Psoas muscle (tissue), 8 donors: Measurements from ENCODE around the gene RABL2B. TPM values are rescaled to one million over a fixed set of nuclear protein-coding genes. Genes with fewer than 3 reads are reported as not detected.

Source experiments
- ATAC-seq, 4 donors: fragments of 200-7000 bp; cut with Tn5 transposase; one replicate each; pipeline ENCODE4 v1.9.1; 2020; ENCODE audit warnings: moderate library complexity in 3 of 4, mild to moderate bottlenecking in 2 of 4
- DNase-seq, 2 donors: peaks; one replicate each; pipeline ENCODE4 v3.0.0-alpha.2; 2020
- H3K27ac ChIP-seq: fragments of 200-600 bp; one replicate; pipeline ENCODE4 v1.8.0; 2022
- H3K27me3 ChIP-seq, 3 donors: fragments of 200-600 bp in 1 of 3; one replicate each; pipeline versions ENCODE4 v1.6.1 to v1.8.0; 2013 to 2022; ENCODE audit warnings: low read length in 2 of 3, mild to moderate bottlenecking in 2 of 3, moderate library complexity in 1 of 3; ENCODE audit not compliant: insufficient read depth in 3 of 3
- H3K36me3 ChIP-seq, 2 donors: fragments of 200-600 bp in 1 of 2; one replicate each; pipeline versions ENCODE4 v1.6.1 to v1.8.0; 2013 to 2022; ENCODE audit warnings: low read depth in 1 of 2, mild to moderate bottlenecking in 1 of 2, moderate library complexity in 1 of 2; ENCODE audit not compliant: insufficient read depth in 1 of 2
- H3K4me1 ChIP-seq: fragments of 200-600 bp; one replicate; pipeline ENCODE4 v1.8.0; 2022
- H3K4me3 ChIP-seq: fragments of 200-600 bp; one replicate; pipeline ENCODE4 v1.8.0; 2022; ENCODE audit warnings: mild to moderate bottlenecking
- H3K9me3 ChIP-seq: fragments of 200-600 bp; one replicate; pipeline ENCODE4 v1.8.0; 2022
- CTCF ChIP-seq: fragments of 200-600 bp; IDR thresholded peaks from one replicate; pipeline ENCODE4 v1.8.0; 2022; ENCODE audit warnings: antibody characterized with exemption
- WGBS, 3 donors: extraction: QIAGEN DNeasy Blood & Tissue Kit; methylation state at CpG; one replicate each; pipeline versions ENCODE4 v1.1.6 to v1.1.7; 2013; 5-methylcytosine and 5-hydroxymethylcytosine counted together
- intact Hi-C, 2 donors: fragments of 100-400 bp; cut with DNase I; formaldehyde crosslinking; loops; one replicate each; pipeline versions ENCODE4 v1.11.0 to v1.14.2; 2022
- polyA plus RNA-seq, 3 donors: library from polyadenylated mRNA; stranded (reverse); fragments of 200-250 nt; gene quantifications; one replicate each; pipeline ENCODE4 v1.2.3, GENCODE V29; 2013
- total RNA-seq, 4 donors: library from RNA; stranded (reverse); fragmentation: NEBNext Ultra II Directional in 2 of 4; extraction: Animal tissue kit (Norgen Biotek cat#: 25700) in 2 of 4; gene quantifications; one replicate each; pipeline versions ENCODE4 v1.2.1 to v1.2.4, GENCODE V29; 2021 to 2023
- donor health status: healthy with polysubstance abuse.
- donor health status: DM: no; HTN: no; CAD: no; lungs with moderate emphysema.
- donor health status: Bipolar disorder and iron deficiency.
- donor health status: healthy.
- donor health status: DM: yes; HTN: yes; CAD: no.
- donor health status: DM: no; HTN: no; CAD: no.
- donor health status: DM: no; HTN: no; CAD: no.
- donor health status: DM: yes; HTN: yes; CAD: no.

The RABL2B gene
- total and polyA plus RNA-seq, 7 donors: 4.1 to 12.7 (median 7.1) TPM

GRCh38 chr22:50722716-50723428 is 60.6 kb downstream of the RABL2B start:
- no peak for TF ChIP-seq CTCF
- no peaks in the 10 kb centered on the region for H3K4me1 ChIP-seq
- peaks cover 0 to 24% (median 0%) of the 10 kb centered on the region in 3 donors for H3K27me3 ChIP-seq
- DNase-seq (no peak), ATAC-seq (no peak)
- H3K4me3 ChIP-seq: no peak overlapping the region
- no peaks in the 10 kb centered on the region for H3K9me3 ChIP-seq
- H3K36me3 ChIP-seq: peaks cover 0 to 9% of the 10 kb centered on the region in 2 donors
- WGBS, 3 donors: 80 to 85% (median 83%) methylated on average over 12 of the region's 12 CpGs
- no peak overlapping the region for H3K27ac ChIP-seq
- intact Hi-C loops: no loop called here

GRCh38 chr22:50722048-50722701 is 61.3 kb downstream of the RABL2B start:
- intact Hi-C loops: no loop called here
- Histone ChIP-seq H3K36me3 (peaks cover 0 to 9% of the 10 kb centered on the region in 2 donors), H3K27ac (no peak overlapping the region), H3K9me3 (no peaks in the 10 kb centered on the region), H3K4me3 (no peak overlapping the region), H3K4me1 (no peaks in the 10 kb centered on the region), H3K27me3 (peaks cover 0 to 24% (median 0%) of the 10 kb centered on the region in 3 donors)
- ATAC-seq (no peak), DNase-seq (no peak)
- WGBS, 3 donors: 80 to 84% (median 81%) methylated on average over 32 to 33 of the region's 33 CpGs
- no peak for TF ChIP-seq CTCF

GRCh38 chr22:50721257-50721844 is 62.1 kb downstream of the RABL2B start:
- no peak overlapping the region for H3K27ac ChIP-seq
- H3K36me3 ChIP-seq: peaks cover 0 to 3% of the 10 kb centered on the region in 2 donors
- intact Hi-C loops: no loop called here
- WGBS, 3 donors: 28 to 43% (median 37%) methylated on average over 28 to 32 of the region's 32 CpGs
- TF ChIP-seq CTCF: no peak
- H3K4me1 ChIP-seq: no peaks in the 10 kb centered on the region
- peaks cover 0 to 24% (median 0%) of the 10 kb centered on the region in 3 donors for H3K27me3 ChIP-seq
- H3K4me3 ChIP-seq: peak overlapping the region; percentile 34
- DNase-seq (no peak), ATAC-seq (peak in 2 of 4 donors; percentile 40 to 56)
- H3K9me3 ChIP-seq: no peaks in the 10 kb centered on the region

GRCh38 chr22:50720301-50721256 is 62.9 kb downstream of the RABL2B start:
- H3K4me1 ChIP-seq: no peaks in the 10 kb centered on the region
- intact Hi-C loops: no loop called here
- H3K4me3 ChIP-seq: peak overlapping the region; percentile 34
- H3K27ac ChIP-seq: no peak overlapping the region
- 21 to 35% (median 33%) methylated on average over 70 to 132 of the region's 132 CpGs for WGBS, 3 donors
- no peaks in the 10 kb centered on the region for H3K36me3 ChIP-seq
- H3K9me3 ChIP-seq: no peaks in the 10 kb centered on the region
- ATAC-seq: peak in 2 of 4 donors; percentile 17 to 20
- no peak for DNase-seq
- peaks cover 0 to 24% (median 0%) of the 10 kb centered on the region in 3 donors for H3K27me3 ChIP-seq
- no peak for TF ChIP-seq CTCF
